ENCODE results near the gene COPE.

- no peak for TF ChIP-seq CTCF (IDR thresholded peaks at IDR 0.05 in 8 of 11, conservative IDR thresholded peaks at IDR 0.05 in 3 of 11)
- no peak for TF ChIP-seq POLR2A (IDR thresholded peaks at IDR 0.05)
Measured at GRCh38 chr19:18932216-18932841, 13.1 kb upstream of the COPE start.

All from spleen (tissue), 7 donors.